NCI-H146 treated with DMSO at 0.1 percent for 48 hours (cell line): ENCODE results near the gene ITGB5.
A peak's percentile ranks its signal among the peaks of the same experiment; 100 is the strongest.
"Not testable (repeated sequence)": the region's sequence is repeated elsewhere in the genome, so short reads cannot be mapped to it uniquely, and the experiment has no call there.

Source experiments
- DNase-seq: peaks from one replicate; lab custom pipeline; 2025; ENCODE audit not compliant: unreplicated experiment; lab: John Stamatoyannopoulos, UW

ITGB5 gene

GRCh38 chr3:124758851-124759635, 128.1 kb downstream of the ITGB5 start:
- no peak for DNase-seq

- DNase-seq: not testable (repeated sequence)
Measured at GRCh38 chr3:124757926-124758325, 129.2 kb downstream of the ITGB5 start.

GRCh38 chr3:124752051-124752450, 135.1 kb downstream of the ITGB5 start:
- no peak for DNase-seq

- DNase-seq: no peak
Measured at GRCh38 chr3:124751501-124751900, 135.7 kb downstream of the ITGB5 start.

- not testable (repeated sequence) for DNase-seq
Measured at GRCh38 chr3:124749877-124750276, 137.3 kb downstream of the ITGB5 start.

- DNase-seq: no peak
Measured at GRCh38 chr3:124748560-124749198, 138.5 kb downstream of the ITGB5 start.

GRCh38 chr3:124747111-124747981, 139.8 kb downstream of the ITGB5 start:
- no peak for DNase-seq

GRCh38 chr3:124745756-124746155, 141.4 kb downstream of the ITGB5 start:
- DNase-seq: no peak

GRCh38 chr3:124741027-124741426, 146.1 kb downstream of the ITGB5 start:
- no peak for DNase-seq

GRCh38 chr3:124731760-124732159, 155.4 kb downstream of the ITGB5 start:
- DNase-seq: no peak

GRCh38 chr3:124730941-124731297, 156.2 kb downstream of the ITGB5 start:
- DNase-seq: no peak

- peak; percentile 86 for DNase-seq
Measured at GRCh38 chr3:124730129-124730940, 156.8 kb downstream of the ITGB5 start, which contains the start of gene UMPS. Gene UMPS (plus strand): TSS chr3:124730452. CDS start chr3:124730472, 20 bp downstream.

GRCh38 chr3:124722589-124722988, 164.6 kb downstream of the ITGB5 start:
- no peak for DNase-seq

- DNase-seq: no peak
Measured at GRCh38 chr3:124714223-124714853, 172.8 kb downstream of the ITGB5 start.
